Lung (tissue), 12 donors: ENCODE results near the gene CFAP58. TPM values are rescaled to one million over a fixed set of nuclear protein-coding genes. Genes with fewer than 3 reads are reported as not detected.

Experiments
- ATAC-seq: fragments of 200-7000 bp; cut with Tn5 transposase; one replicate; pipeline ENCODE4 v1.9.1; 2020; ENCODE audit warnings: moderate number of reproducible peaks; ENCODE audit not compliant: insufficient read depth, low FRiP score
- DNase-seq, 3 donors: peaks; one replicate each; pipeline ENCODE4 v3.0.0-alpha.2; 2013 to 2017
- H3K27ac ChIP-seq, 2 donors: one replicate each; pipeline ENCODE4 v1.5.1; 2013; ENCODE audit warnings: mild to moderate bottlenecking in 2 of 2, moderate library complexity in 2 of 2, control low read depth in 1 of 2, inconsistent platforms in 1 of 2, low read depth in 1 of 2, low read length in 1 of 2
- H3K27me3 ChIP-seq, 3 donors: one replicate each; pipeline ENCODE4 v1.5.1; 2013; ENCODE audit warnings: low read length in 2 of 3; ENCODE audit not compliant: control insufficient read depth in 3 of 3, insufficient read depth in 3 of 3
- H3K36me3 ChIP-seq, 4 donors: one replicate each; pipeline ENCODE4 v1.5.1; 2013; ENCODE audit warnings: low read length in 4 of 4, mild to moderate bottlenecking in 1 of 4, moderate library complexity in 1 of 4; ENCODE audit not compliant: control insufficient read depth in 4 of 4, insufficient read depth in 4 of 4
- H3K4me1 ChIP-seq, 5 donors: one replicate each; pipeline ENCODE4 v1.5.1; 2013; ENCODE audit warnings: low read length in 5 of 5, mild to moderate bottlenecking in 2 of 5, moderate library complexity in 1 of 5; ENCODE audit not compliant: control insufficient read depth in 5 of 5, insufficient read depth in 5 of 5
- H3K4me3 ChIP-seq: one replicate; pipeline ENCODE4 v1.5.1; 2013; ENCODE audit warnings: mild to moderate bottlenecking, control low read depth, moderate library complexity
- H3K9ac ChIP-seq, 2 donors: one replicate each; pipeline ENCODE4 v1.5.1; 2013; ENCODE audit warnings: low read length in 2 of 2, control low read depth in 1 of 2; ENCODE audit not compliant: insufficient read depth in 1 of 2
- H3K9me3 ChIP-seq, 4 donors: one replicate each; pipeline ENCODE4 v1.5.1; 2013; ENCODE audit warnings: low read length in 3 of 4, mild to moderate bottlenecking in 1 of 4, moderate library complexity in 1 of 4; ENCODE audit not compliant: control insufficient read depth in 4 of 4, insufficient read depth in 3 of 4
- WGBS, 2 donors: extraction: QIAGEN DNeasy Blood & Tissue Kit; methylation state at CpG; one replicate each; pipeline ENCODE4 v1.1.7; 2013; 5-methylcytosine and 5-hydroxymethylcytosine counted together
- polyA plus RNA-seq, 2 donors: library from polyadenylated mRNA; stranded (reverse); fragments of 200-250 nt; gene quantifications; one replicate each; pipeline ENCODE4 v1.2.1, GENCODE V29; 2013
- total RNA-seq, 2 donors: library from RNA; depleted of rRNA in 1 of 2; stranded (reverse); fragments of >200 nt in 1 of 2; gene quantifications; one replicate each; pipeline ENCODE4 v1.2.1, GENCODE V29; 2014 to 2021
- TF ChIP-seq, protein P1 (sequence below): IDR thresholded peaks from 2 replicates; pipeline ENCODE4 v1.5.1; 2012; ENCODE audit warnings: mild to moderate bottlenecking; ENCODE audit errors: control extremely low read depth, extremely low read depth
- donor health status: control.
- donor health status: control.
- donor health status: Bipolar disorder and iron deficiency.
- donor health status: healthy.
- donor health status: DM: yes; HTN: yes; CAD: no.

The CFAP58 gene
- total and polyA plus RNA-seq, 4 donors, result 1.4 to 5.4 (median 3.6) TPM

DNA sequence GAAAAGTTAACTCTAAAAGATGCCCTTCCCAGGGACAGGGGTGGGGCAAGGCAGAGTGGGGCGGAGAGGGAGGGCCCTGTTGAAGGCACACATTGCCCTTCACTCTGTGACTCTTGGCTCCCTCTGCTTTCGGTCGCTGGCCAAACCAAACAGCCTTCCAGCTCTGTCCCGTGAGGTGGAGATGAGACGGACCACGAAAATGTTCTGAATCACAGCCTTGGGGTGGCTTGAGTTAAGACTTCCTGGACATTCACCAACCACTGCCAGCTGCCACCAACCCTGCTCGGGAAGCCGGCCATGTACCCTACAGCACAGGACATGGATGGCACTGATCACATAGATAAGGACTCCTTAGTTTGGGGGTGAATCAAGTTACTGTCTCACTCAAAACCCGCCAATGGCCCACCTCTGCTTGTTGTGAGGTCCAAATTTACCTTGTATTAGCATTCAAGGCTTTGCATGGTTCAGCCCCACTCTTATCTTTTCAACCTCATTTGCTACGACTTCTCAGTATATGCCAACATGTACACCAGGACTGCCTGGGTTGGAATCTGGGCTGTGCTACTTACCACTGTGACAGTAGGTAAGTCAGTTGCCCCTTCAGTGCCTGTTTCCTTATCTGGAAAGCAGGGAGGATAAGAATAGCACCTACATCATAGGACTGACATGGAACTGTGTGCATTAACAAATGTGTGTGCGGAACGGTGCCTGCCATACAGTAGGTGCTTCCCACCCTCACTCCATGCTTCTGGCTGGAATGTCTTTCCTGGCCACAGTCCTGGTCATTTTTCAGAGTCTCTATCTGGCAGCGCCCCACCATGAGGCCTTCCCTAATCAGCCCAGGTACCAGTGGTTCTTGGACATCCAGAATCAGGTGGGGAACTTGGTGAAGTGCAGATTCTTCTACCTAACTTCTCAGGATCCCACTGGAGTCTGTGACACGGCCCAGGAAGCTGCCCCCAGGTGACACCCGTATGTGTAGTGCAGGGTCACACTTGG is 43.4 kb upstream of the CFAP58 start:
- H3K9ac ChIP-seq, result no peak overlapping the region

GRCh38 chr10:104311184-104311720 is 42.4 kb upstream of the CFAP58 start:
- Histone ChIP-seq H3K9ac (no peak overlapping the region), H3K27me3 (no peaks in the 10 kb centered on the region), H3K36me3 (peaks cover 16 to 40% (median 30%) of the 10 kb centered on the region in 4 donors), H3K9me3 (peaks cover 0 to 4% (median 0%) of the 10 kb centered on the region in 4 donors), H3K4me3 (no peak overlapping the region), H3K27ac (peak overlapping the region in 1 of 2 donors; percentile 88), H3K4me1 (peaks cover 0 to 27% (median 0%) of the 10 kb centered on the region in 5 donors)
- TF ChIP-seq, protein P1, sequence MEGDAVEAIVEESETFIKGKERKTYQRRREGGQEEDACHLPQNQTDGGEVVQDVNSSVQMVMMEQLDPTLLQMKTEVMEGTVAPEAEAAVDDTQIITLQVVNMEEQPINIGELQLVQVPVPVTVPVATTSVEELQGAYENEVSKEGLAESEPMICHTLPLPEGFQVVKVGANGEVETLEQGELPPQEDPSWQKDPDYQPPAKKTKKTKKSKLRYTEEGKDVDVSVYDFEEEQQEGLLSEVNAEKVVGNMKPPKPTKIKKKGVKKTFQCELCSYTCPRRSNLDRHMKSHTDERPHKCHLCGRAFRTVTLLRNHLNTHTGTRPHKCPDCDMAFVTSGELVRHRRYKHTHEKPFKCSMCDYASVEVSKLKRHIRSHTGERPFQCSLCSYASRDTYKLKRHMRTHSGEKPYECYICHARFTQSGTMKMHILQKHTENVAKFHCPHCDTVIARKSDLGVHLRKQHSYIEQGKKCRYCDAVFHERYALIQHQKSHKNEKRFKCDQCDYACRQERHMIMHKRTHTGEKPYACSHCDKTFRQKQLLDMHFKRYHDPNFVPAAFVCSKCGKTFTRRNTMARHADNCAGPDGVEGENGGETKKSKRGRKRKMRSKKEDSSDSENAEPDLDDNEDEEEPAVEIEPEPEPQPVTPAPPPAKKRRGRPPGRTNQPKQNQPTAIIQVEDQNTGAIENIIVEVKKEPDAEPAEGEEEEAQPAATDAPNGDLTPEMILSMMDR, result no peak
- ATAC-seq (no peak), DNase-seq (no peak)
- whole genome bisulfite sequencing, 2 donors, result 85 to 88% methylated on average over 5 of the region's 5 CpGs

More for the DNA sequence above, 43.4 kb upstream of the CFAP58 start:
- WGBS, 2 donors, result 76 to 87% methylated on average over 15 of the region's 15 CpGs
- peaks cover 0 to 29% (median 0%) of the 10 kb centered on the region in 5 donors for H3K4me1 ChIP-seq
- no peak for ATAC-seq
- H3K9me3 ChIP-seq, result peaks cover 0 to 2% (median 0%) of the 10 kb centered on the region in 4 donors
- no peaks in the 10 kb centered on the region for H3K27me3 ChIP-seq
- no peak for DNase-seq
- H3K36me3 ChIP-seq, result peaks cover 16 to 35% (median 29%) of the 10 kb centered on the region in 4 donors
- no peak overlapping the region for H3K4me3 ChIP-seq
- TF ChIP-seq, protein P1, result no peak
- H3K27ac ChIP-seq, result peak overlapping the region; percentile 21 to 88

DNA sequence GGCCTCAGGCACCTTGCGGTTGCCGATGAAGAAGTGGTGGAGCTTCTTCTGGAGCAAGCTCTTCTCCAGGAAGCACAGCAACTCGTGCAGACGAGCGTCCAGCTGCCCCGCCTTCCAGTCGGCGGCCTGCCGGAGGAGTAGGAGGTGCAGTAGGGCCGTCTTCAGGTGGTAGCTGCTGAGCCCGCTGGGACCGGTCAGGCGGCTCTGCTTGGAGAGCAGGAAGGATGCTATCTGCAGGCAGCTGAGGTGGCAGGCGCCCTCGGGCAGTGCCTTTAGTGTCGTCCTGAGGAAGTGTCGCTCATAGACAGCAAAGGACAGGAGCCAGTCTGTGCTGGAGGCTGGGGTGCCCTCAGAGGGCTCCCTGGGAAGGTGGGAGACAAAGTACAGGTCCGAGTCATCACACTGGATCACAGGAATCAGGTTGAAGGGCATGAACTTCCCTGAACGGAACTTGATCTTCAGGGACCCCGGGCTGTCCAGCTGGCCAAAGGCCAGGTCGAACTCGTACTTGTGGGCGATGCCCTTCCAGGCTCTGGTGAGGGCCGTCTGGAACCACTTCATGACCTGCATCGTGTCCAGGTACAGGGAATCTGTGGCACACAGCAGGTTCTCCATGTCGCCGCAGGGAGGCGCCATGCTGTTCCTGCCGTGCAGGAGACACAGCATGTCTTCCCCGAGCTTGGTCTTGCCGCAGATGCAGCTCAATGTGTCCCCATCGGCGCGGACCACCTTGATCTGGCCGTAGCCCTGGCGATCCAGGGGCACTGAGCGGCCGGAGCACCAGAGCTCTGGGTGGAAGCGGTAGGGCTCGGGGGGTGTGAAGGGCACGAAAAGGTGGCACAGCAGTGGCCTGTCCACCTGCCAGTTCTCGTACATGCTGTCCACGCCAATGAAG is 38.8 kb upstream of the CFAP58 start:
- Histone ChIP-seq H3K36me3 (peaks cover 16 to 40% (median 30%) of the 10 kb centered on the region in 4 donors), H3K9me3 (peaks cover 0 to 4% (median 0%) of the 10 kb centered on the region in 4 donors), H3K4me3 (no peak overlapping the region), H3K27me3 (no peaks in the 10 kb centered on the region), H3K27ac (no peak overlapping the region), H3K9ac (no peak overlapping the region), H3K4me1 (peaks cover 8 to 32% (median 15%) of the 10 kb centered on the region in 5 donors)
- 90 to 93% methylated on average over 43 of the region's 43 CpGs for WGBS, 2 donors
- ATAC-seq, result no peak
- TF ChIP-seq, protein P1, result no peak
- no peak for DNase-seq
